HG03432 (cell line): Measurements from ENCODE around the gene ARID5A.

Experiments
- ATAC-seq: cut with Tn5 transposase; IDR thresholded peaks from one replicate; pipeline ENCODE4 v1.9.1; 2021; ENCODE audit warnings: mild to moderate bottlenecking, moderate library complexity; ENCODE audit not compliant: unreplicated experiment

The ARID5A gene

DNA sequence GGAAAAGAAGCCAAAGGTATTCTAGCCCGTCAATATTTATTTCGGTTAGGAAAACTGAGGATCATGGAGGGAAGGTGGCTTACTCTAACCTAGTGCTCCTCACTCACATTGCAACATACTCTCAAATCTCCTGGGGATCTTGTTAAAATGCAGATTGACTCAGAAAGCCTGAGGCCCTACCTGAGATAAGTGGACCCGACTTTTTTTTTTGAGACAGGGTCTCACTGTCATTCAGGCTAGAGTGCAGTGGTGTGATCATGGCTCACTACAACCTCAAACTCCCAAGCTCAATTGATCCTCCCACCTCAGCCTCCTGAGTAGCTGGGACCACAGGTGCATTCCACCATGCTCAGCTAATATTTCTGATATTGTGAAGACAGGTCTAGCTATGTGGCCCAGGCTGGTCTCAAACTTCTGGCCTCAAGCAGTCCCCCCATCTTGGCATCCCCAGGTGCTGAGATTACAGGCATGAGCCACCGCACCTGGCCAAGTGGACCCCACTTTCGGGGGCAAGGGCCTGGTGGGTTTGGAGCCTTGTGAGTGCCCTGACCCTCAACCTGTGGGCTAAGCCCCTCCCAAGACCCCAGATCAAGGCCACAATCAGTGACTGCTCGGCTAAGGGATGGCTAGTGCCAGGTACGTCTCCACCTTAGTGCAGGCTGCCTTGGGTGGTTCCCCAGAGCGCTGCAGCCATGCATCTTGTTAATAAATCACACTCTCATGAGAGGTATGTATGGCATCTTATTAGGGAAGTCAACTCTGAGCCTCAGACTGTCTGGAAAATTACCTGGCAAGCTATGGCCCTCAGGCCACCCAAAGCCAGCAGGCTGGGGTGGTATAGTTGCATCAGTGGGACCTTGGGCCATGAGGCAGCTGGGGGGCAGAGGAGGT, 30.3 kb upstream of the ARID5A start:
- ATAC-seq, result no peak

GRCh38 chr2:96506907-96507240, 29.7 kb upstream of the ARID5A start:
- ATAC-seq, result no peak

DNA sequence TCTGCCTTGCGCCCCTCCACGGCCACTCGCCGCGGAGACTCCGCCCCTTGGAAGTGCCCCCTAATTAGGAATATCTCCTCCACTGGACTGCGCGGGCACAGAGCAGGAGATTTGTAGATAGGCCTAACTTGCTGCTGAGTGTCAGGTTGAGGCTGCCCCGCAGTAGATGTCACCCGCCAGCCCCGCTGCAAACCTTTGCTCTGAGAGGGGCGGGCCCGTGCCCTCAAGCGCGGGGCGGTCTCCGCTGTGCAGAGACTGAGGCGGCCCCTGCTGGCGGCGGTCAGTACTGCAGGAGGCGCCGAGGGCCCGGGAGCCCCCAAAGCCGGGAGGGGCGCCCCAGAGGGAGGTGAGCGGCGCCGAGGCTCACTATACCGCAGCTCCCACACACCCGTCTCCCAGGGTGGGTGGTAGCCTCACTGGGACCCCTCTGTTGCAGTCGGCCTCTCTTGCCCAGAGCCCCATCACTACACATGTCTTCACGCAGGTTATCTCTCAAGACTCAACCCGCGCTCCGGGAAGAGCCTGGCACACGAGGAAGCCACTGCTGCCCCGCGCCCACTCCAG, 28.5 kb upstream of the ARID5A start:
- ATAC-seq, result peak; percentile 63

DNA sequence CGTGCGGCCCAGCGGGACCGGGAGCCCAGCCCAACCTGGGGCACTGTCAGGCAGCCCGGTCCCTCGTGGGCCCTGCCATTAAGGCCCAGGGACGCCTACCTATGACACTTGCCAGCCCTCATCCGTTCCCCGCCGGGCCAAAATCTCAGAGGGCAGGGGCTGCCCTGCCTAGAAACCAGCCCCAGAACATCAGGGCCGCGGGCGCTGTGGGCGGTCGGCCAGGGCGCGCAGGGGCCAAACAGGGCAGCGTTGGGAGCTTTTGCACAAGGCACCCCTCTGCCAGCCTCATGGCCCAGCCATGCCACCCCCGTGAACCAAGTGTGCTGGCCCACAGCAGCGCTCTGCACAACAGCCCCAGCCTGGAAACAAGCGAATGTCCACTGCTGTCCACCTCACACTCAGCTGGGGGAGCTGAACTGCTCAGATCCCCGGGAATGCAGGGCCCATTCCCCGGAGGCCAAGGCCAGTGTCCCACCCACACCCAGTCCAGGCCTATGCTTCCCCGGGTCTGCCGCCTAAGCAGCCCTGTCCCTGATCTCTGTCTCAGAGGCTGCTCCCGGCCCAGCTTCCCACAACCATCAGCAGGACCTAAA, 27.9 kb upstream of the ARID5A start:
- no peak for ATAC-seq

GRCh38 chr2:96509114-96509846, 27.3 kb upstream of the ARID5A start:
- ATAC-seq, result peak; percentile 67

- no peak for ATAC-seq
These were observed 26.7 kb upstream of the ARID5A start for GRCh38 chr2:96509847-96510230.

GRCh38 chr2:96510931-96511595, 25.5 kb upstream of the ARID5A start:
- no peak for ATAC-seq

DNA sequence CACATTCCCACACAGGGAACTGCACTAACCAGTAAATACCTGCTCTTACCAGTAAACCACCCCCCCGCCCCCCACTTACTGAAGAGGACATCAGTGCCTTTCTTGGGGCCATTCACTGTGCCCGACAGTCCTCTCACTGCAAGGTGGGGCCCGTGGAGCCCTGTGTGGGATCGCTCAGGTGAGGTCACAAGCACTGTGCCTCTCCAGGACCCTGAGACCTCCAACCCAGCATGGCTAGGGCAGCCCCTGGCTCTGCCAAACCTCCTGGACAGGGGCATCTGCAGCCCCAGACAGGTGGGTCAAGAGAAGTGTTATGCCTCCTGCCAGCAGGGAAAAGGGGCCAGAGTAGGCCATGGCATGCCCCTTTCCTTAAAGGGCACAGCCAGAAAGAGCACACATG, 24.7 kb upstream of the ARID5A start:
- ATAC-seq, result no peak

DNA sequence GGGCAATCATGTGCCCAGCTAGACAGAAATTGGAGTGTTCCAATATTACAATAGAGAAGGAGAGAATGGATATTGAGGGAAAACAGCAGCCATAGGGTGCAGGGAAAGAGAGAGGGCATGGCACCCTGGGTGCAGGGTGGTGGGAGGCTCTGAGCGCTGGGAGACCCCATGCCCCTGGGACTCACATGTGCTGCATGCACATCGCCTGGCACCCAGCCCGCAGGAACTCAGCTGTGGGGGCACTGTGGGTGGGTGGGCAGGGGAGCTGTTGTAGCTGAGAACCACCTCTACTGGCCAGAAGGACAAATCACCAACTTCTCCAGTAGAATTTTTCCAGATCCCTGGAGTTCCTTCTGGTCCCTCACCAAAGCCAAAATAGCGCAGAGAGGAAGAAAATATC, 24.2 kb upstream of the ARID5A start:
- ATAC-seq, result no peak

DNA sequence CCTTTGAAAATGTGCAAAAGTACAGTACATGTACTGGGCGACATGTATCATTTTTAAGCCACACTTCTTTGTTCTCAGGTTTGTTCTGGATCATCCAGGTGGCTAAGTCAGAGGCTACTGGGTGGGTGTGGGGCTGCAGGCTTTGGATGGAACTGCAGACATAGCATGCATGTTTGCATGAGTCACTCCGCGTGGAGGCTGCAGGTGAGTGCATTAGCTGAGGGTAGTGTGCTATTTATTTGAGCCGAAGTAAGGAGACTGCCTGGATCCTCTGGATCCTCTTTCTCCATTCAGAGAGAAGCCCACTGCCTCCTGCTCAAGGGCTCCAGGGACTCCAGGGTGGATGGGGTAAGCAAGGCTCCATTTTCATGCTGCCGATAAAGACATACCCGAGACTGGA, 22.0 kb upstream of the ARID5A start:
- ATAC-seq, result no peak

DNA sequence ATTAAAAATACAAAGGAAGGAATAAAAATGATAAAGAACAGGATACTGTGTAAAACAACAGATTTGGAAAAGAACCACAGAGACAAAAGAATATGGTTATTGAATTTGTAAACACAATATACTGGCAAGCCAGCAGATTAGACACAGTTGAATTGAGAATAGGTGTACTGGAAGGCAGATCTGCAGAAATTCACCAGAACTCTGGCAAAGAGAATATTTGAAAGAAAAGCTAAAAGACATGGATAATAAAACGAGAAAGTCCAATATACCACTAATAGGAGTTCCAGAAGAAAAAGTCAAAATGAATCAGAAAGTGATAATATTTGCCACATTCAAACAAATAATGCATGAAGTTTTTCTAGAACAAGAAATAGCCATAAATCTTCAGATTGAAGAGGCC, 19.5 kb upstream of the ARID5A start:
- ATAC-seq, result no peak

- no peak for ATAC-seq
These were observed 16.3 kb upstream of the ARID5A start for GRCh38 chr2:96520231-96520630.

DNA sequence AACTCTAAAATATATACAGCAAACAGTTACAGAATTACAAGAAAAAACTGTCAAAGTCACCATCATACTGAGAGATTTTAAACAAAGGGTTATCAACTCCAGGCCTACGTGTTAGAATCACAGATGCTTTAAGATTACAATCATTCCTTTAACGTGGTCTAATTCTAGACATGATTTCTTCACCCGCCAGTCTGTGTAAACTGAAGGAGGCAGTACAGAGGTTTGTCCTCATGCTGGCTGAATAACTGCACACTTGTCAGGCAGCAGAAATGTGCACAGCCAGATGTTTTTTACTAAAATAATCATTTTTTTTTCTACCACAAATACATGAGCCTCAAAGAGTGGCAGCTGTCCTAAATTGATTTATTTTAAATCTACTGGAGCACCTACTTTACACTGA, 15.9 kb upstream of the ARID5A start:
- ATAC-seq, result no peak

DNA sequence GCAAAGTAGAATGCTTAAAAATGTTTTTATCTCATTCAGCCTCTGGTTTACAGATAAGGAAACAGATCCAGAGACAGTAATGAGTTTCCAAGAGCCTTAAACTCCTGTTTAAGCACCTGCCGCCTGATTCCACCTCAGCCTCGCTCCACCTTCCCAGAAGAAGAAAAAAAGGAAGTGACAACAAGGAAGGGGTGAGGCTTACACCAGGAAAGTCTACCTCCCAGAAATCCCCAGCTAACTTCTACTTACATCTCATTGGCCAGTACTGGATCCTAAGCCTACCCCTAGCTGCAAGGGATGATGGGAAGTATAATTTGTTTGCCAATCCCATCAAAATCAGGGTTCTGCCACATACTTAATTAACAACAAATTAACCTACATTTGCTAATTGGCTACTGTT, 15.3 kb upstream of the ARID5A start:
- no peak for ATAC-seq

GRCh38 chr2:96522304-96523203, 14.0 kb upstream of the ARID5A start:
- ATAC-seq, result no peak

DNA sequence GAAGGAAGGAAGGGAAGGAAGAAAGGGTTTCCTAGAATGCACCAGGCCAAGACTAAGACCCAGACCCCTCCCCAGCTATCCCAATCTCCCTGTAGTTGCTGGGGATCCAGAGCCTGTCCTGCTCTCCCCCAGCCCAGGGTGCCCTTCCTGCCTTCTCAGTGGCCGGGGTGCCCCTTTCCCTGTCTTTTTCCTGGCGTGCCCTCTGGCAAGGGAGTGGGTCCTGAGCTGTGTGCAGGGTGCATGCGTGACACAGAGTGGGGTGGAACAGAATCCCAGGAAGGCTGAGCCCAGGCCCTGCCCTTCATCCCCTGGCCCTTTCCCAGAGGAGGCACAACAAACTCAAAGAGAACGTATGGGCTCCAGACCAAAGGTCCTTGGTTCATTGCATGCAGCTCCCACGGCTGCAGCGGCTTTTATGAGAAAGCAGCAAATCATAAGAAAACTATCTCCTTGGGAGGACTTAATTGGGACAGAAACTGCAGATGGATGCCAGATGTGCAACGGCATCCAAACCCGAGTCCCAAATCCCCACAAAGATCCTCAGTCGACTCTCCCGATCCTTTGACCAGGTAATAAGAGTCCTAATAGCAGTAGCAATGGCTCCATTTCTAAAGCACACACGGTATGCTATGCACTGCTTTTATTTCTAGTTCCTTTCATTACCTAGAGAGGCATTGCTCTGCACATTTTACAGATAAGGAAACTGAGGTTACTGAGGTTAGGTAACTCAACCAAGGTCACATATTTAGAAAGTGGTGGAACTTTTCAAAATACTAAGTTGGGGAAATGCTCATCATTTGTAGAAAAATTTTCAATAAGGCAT, 12.7 kb upstream of the ARID5A start:
- no peak for ATAC-seq

DNA sequence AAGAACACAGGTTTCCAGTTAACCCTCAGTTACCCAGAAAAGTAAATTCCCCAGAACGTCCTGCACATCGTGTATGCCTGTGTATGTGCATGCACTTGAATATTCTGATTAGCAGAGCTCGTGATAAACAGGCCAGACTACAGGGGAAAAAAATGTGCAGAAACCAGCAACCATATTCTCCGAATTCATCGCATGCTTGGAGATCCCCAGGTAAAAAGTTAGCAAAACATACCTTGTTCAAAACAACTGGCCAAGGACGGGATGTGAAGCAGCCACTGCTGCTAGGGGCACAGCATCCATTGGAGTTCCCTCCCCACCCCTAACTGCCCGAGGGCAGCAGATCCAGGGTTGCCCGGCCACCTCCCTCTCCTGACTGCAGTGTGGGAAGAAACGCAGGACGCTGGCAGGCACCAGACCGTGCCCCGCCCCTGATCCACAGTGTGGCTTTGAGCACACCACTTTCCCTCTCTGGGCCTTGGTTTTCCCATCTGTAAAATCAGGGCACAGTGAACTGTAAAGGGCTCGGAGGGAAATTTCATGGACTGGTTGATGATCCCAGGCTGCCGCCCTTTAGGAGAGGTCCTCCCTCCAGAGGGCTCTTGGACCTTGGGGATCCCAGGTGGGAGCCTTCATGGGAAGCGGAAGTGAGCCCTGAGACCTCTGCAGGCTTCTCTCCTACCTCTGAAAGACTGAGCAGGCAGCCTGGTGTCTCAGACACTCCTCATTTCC, 11.9 kb upstream of the ARID5A start:
- no peak for ATAC-seq

GRCh38 chr2:96525211-96525507, 11.4 kb upstream of the ARID5A start:
- ATAC-seq, result no peak

DNA sequence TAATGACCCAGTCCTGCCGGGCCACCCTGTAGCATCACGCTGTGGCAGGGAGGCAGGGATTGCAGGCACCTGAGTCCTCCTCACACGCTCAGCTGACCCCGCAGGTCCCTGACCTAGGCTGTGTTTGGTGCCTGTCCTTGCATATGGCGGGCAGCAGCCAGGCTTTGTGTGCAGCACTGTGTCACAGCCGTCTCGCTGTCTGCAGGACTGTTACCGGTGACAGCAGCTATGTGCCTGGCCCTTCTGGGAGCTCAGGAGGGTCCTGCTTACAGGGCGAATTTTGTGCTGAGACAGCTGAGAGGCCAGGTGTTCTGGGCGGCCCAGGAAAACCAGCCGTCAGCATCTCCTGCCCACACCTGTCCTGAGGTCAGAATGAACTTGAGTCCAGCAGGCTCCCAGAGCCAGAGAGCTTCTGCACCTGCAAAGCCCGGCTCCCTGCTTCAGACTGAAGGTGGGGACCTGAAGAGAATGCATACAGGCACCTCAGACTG, 10.4 kb upstream of the ARID5A start:
- ATAC-seq, result no peak
